Forelimb muscle (tissue), 1 donor: ENCODE results near the gene IFNGR1. TPM values are rescaled to one million over a fixed set of nuclear protein-coding genes. Genes with fewer than 3 reads are reported as not detected.
"Not testable (repeated sequence)": the region's sequence is repeated elsewhere in the genome, so short reads cannot be mapped to it uniquely, and the experiment has no call there.

Source experiments
- DNase-seq: peaks from one replicate; pipeline ENCODE4 v3.0.0-alpha.2; 2013; ENCODE audit warnings: low read depth
- polyA plus RNA-seq: library from polyadenylated mRNA; unstranded; fragments of 120-200 nt; gene quantifications from one replicate; pipeline ENCODE4 v1.2.1, GENCODE V29; 2013; ENCODE audit not compliant: insufficient read length

Gene IFNGR1
- polyA plus RNA-seq, 1 donor, result 41.5 TPM

- DNase-seq, result no peak
Observed at GRCh38 chr6:137213813-137214212, 5.4 kb downstream of the IFNGR1 start.

- DNase-seq, result no peak
Observed at GRCh38 chr6:137213331-137213740, 5.8 kb downstream of the IFNGR1 start.

- DNase-seq, result no peak
Observed at GRCh38 chr6:137211910-137212309, 7.3 kb downstream of the IFNGR1 start.

GRCh38 chr6:137210903-137211302 lies 8.3 kb downstream of the IFNGR1 start:
- no peak for DNase-seq

GRCh38 chr6:137208279-137208678 lies 10.9 kb downstream of the IFNGR1 start:
- DNase-seq, result no peak

- DNase-seq, result not testable (repeated sequence)
Observed at GRCh38 chr6:137207457-137207856, 11.7 kb downstream of the IFNGR1 start.

- DNase-seq, result no peak
Observed at GRCh38 chr6:137206577-137206976, 12.6 kb downstream of the IFNGR1 start.

GRCh38 chr6:137203256-137203655 lies 15.9 kb downstream of the IFNGR1 start:
- no peak for DNase-seq

GRCh38 chr6:137202078-137202477 lies 17.1 kb downstream of the IFNGR1 start:
- no peak for DNase-seq

- no peak for DNase-seq
Observed at GRCh38 chr6:137201006-137201405, 18.2 kb downstream of the IFNGR1 start.

GRCh38 chr6:137200288-137200687 lies 18.9 kb downstream of the IFNGR1 start:
- no peak for DNase-seq

GRCh38 chr6:137197684-137198645 lies 21.2 kb downstream of the IFNGR1 start:
- no peak for DNase-seq

GRCh38 chr6:137193256-137194070 lies 25.7 kb downstream of the IFNGR1 start:
- no peak for DNase-seq

GRCh38 chr6:137192821-137193220 lies 26.4 kb downstream of the IFNGR1 start:
- DNase-seq, result no peak

- DNase-seq, result peak; percentile 63
Observed at GRCh38 chr6:137191670-137192069, 27.5 kb downstream of the IFNGR1 start.

GRCh38 chr6:137191236-137191635 lies 27.9 kb downstream of the IFNGR1 start:
- no peak for DNase-seq

- DNase-seq, result no peak
Observed at GRCh38 chr6:137190583-137191094, 28.5 kb downstream of the IFNGR1 start.

GRCh38 chr6:137188855-137189254 lies 30.3 kb downstream of the IFNGR1 start:
- DNase-seq, result no peak

GRCh38 chr6:137185290-137185689 lies 33.9 kb downstream of the IFNGR1 start:
- DNase-seq, result no peak

GRCh38 chr6:137182654-137183073 lies 36.5 kb downstream of the IFNGR1 start:
- no peak for DNase-seq

GRCh38 chr6:137181891-137182653 lies 37.1 kb downstream of the IFNGR1 start:
- DNase-seq, result no peak

- no peak for DNase-seq
Observed at GRCh38 chr6:137177611-137178010, 41.6 kb downstream of the IFNGR1 start.
